Astrocyte of the cerebellum (primary cell): ENCODE results near the gene PPFIBP1.
A peak's percentile ranks its signal among the peaks of the same experiment; 100 is the strongest.

Source experiments
- DNase-seq: peaks from one replicate; pipeline ENCODE4 v3.0.0-alpha.2; 2011; ENCODE audit warnings: low read depth
- H3K4me3 ChIP-seq: 2 replicates; pipeline ENCODE4 v1.5.1; 2011; ENCODE audit warnings: mild to moderate bottlenecking, low read depth, low read length, moderate library complexity
- CTCF ChIP-seq: IDR thresholded peaks from 2 replicates; pipeline ENCODE4 v1.5.1; 2012; ENCODE audit warnings: low read length, low read depth, moderate library complexity, mild to moderate bottlenecking; ENCODE audit errors: missing control alignments
- in situ Hi-C: cut with HindIII; loops from 2 replicates; pipeline ENCODE4 v1.10.0; 2017; ENCODE audit warnings: low sequenced_read_pairs

The PPFIBP1 gene

GRCh38 chr12:27499377-27499776 lies 24.6 kb upstream of the PPFIBP1 start:
- DNase-seq, result no peak
- H3K4me3 ChIP-seq, result no peak overlapping the region
- TF ChIP-seq CTCF, result no peak
- in situ Hi-C loops, result loop anchor here (10.0 kb wide), 1 partner anchor 65 kb away; no protein-coding TSS in a partner anchor

- in situ Hi-C loops, result no loop called here
- TF ChIP-seq CTCF, result no peak
- no peak overlapping the region for H3K4me3 ChIP-seq
- no peak for DNase-seq
Observed at GRCh38 chr12:27500546-27500945, 23.5 kb upstream of the PPFIBP1 start.

GRCh38 chr12:27502021-27502435 lies 22.0 kb upstream of the PPFIBP1 start:
- DNase-seq, result no peak
- no peak overlapping the region for H3K4me3 ChIP-seq
- in situ Hi-C loops, result no loop called here
- TF ChIP-seq CTCF, result no peak

GRCh38 chr12:27504507-27504906 lies 19.5 kb upstream of the PPFIBP1 start:
- no peak for TF ChIP-seq CTCF
- no peak overlapping the region for H3K4me3 ChIP-seq
- no peak for DNase-seq
- in situ Hi-C loops, result no loop called here

- DNase-seq, result peak; percentile 55
- in situ Hi-C loops, result no loop called here
- TF ChIP-seq CTCF, result no peak
- H3K4me3 ChIP-seq, result no peak overlapping the region
Observed at GRCh38 chr12:27505109-27505508, 18.9 kb upstream of the PPFIBP1 start.

GRCh38 chr12:27505761-27506160 lies 18.2 kb upstream of the PPFIBP1 start:
- DNase-seq, result no peak
- no peak for TF ChIP-seq CTCF
- H3K4me3 ChIP-seq, result no peak overlapping the region
- in situ Hi-C loops, result no loop called here

GRCh38 chr12:27506645-27507189 lies 17.3 kb upstream of the PPFIBP1 start:
- no peak overlapping the region for H3K4me3 ChIP-seq
- in situ Hi-C loops, result no loop called here
- DNase-seq, result no peak
- no peak for TF ChIP-seq CTCF
